ENCODE results near the gene RTN1.
A peak's percentile ranks its signal among the peaks of the same experiment; 100 is the strongest.

RTN1 gene

GRCh38 chr14:59600211-59600945 is 270.2 kb downstream of the RTN1 start:
- Histone ChIP-seq H3K36me3 (ENCODE audit: control insufficient read depth, low read depth, low read length) (no peaks in the 10 kb centered on the region), H3K4me1 (ENCODE audit: control insufficient read depth, low read depth, low read length) (no peaks in the 10 kb centered on the region), H3K4me3 (ENCODE audit: low read length) (no peak overlapping the region), H3K9ac (ENCODE audit: low read length) (no peak overlapping the region), H3K27ac (ENCODE audit: low read length) (no peak overlapping the region), H3K9me3 (ENCODE audit: control insufficient read depth, low read depth, low read length) (no peaks in the 10 kb centered on the region), H3K27me3 (ENCODE audit: control insufficient read depth, insufficient read depth, low read length) (no peaks in the 10 kb centered on the region)

- H3K27ac ChIP-seq (ENCODE audit: low read length): no peak overlapping the region
- H3K9ac ChIP-seq (ENCODE audit: low read length): no peak overlapping the region
- H3K9me3 ChIP-seq (ENCODE audit: control insufficient read depth, low read depth, low read length): no peaks in the 10 kb centered on the region
- no peaks in the 10 kb centered on the region for H3K27me3 ChIP-seq (ENCODE audit: control insufficient read depth, insufficient read depth, low read length)
- no peak overlapping the region for H3K4me3 ChIP-seq (ENCODE audit: low read length)
- no peaks in the 10 kb centered on the region for H3K36me3 ChIP-seq (ENCODE audit: control insufficient read depth, low read depth, low read length)
- no peaks in the 10 kb centered on the region for H3K4me1 ChIP-seq (ENCODE audit: control insufficient read depth, low read depth, low read length)
These were observed 275.5 kb downstream of the RTN1 start for GRCh38 chr14:59595071-59595470.

GRCh38 chr14:59591641-59592370 is 278.8 kb downstream of the RTN1 start:
- Histone ChIP-seq H3K27ac (ENCODE audit: low read length) (no peak overlapping the region), H3K27me3 (ENCODE audit: control insufficient read depth, insufficient read depth, low read length) (no peaks in the 10 kb centered on the region), H3K36me3 (ENCODE audit: control insufficient read depth, low read depth, low read length) (no peaks in the 10 kb centered on the region), H3K4me1 (ENCODE audit: control insufficient read depth, low read depth, low read length) (no peaks in the 10 kb centered on the region), H3K4me3 (ENCODE audit: low read length) (no peak overlapping the region), H3K9ac (ENCODE audit: low read length) (no peak overlapping the region), H3K9me3 (ENCODE audit: control insufficient read depth, low read depth, low read length) (no peaks in the 10 kb centered on the region)

- H3K4me3 ChIP-seq (ENCODE audit: low read length): no peak overlapping the region
- no peaks in the 10 kb centered on the region for H3K4me1 ChIP-seq (ENCODE audit: control insufficient read depth, low read depth, low read length)
- H3K9ac ChIP-seq (ENCODE audit: low read length): no peak overlapping the region
- H3K9me3 ChIP-seq (ENCODE audit: control insufficient read depth, low read depth, low read length): no peaks in the 10 kb centered on the region
- H3K27me3 ChIP-seq (ENCODE audit: control insufficient read depth, insufficient read depth, low read length): no peaks in the 10 kb centered on the region
- H3K27ac ChIP-seq (ENCODE audit: low read length): no peak overlapping the region
- no peaks in the 10 kb centered on the region for H3K36me3 ChIP-seq (ENCODE audit: control insufficient read depth, low read depth, low read length)
These were observed 282.5 kb downstream of the RTN1 start for GRCh38 chr14:59588101-59588500.

GRCh38 chr14:59585891-59586554 is 284.6 kb downstream of the RTN1 start:
- H3K27me3 ChIP-seq (ENCODE audit: control insufficient read depth, insufficient read depth, low read length): no peaks in the 10 kb centered on the region
- no peaks in the 10 kb centered on the region for H3K9me3 ChIP-seq (ENCODE audit: control insufficient read depth, low read depth, low read length)
- H3K9ac ChIP-seq (ENCODE audit: low read length): no peak overlapping the region
- no peak overlapping the region for H3K4me3 ChIP-seq (ENCODE audit: low read length)
- no peak overlapping the region for H3K27ac ChIP-seq (ENCODE audit: low read length)
- H3K36me3 ChIP-seq (ENCODE audit: control insufficient read depth, low read depth, low read length): no peaks in the 10 kb centered on the region
- H3K4me1 ChIP-seq (ENCODE audit: control insufficient read depth, low read depth, low read length): no peaks in the 10 kb centered on the region

GRCh38 chr14:59583755-59584154 is 286.8 kb downstream of the RTN1 start:
- Histone ChIP-seq H3K4me3 (ENCODE audit: low read length) (no peak overlapping the region), H3K27me3 (ENCODE audit: control insufficient read depth, insufficient read depth, low read length) (no peaks in the 10 kb centered on the region), H3K36me3 (ENCODE audit: control insufficient read depth, low read depth, low read length) (no peaks in the 10 kb centered on the region), H3K27ac (ENCODE audit: low read length) (no peak overlapping the region), H3K9ac (ENCODE audit: low read length) (no peak overlapping the region), H3K4me1 (ENCODE audit: control insufficient read depth, low read depth, low read length) (no peaks in the 10 kb centered on the region), H3K9me3 (ENCODE audit: control insufficient read depth, low read depth, low read length) (no peaks in the 10 kb centered on the region)

GRCh38 chr14:59582845-59583509 is 287.6 kb downstream of the RTN1 start:
- H3K36me3 ChIP-seq (ENCODE audit: control insufficient read depth, low read depth, low read length): no peaks in the 10 kb centered on the region
- no peaks in the 10 kb centered on the region for H3K4me1 ChIP-seq (ENCODE audit: control insufficient read depth, low read depth, low read length)
- no peak overlapping the region for H3K4me3 ChIP-seq (ENCODE audit: low read length)
- no peak overlapping the region for H3K9ac ChIP-seq (ENCODE audit: low read length)
- no peaks in the 10 kb centered on the region for H3K9me3 ChIP-seq (ENCODE audit: control insufficient read depth, low read depth, low read length)
- no peak overlapping the region for H3K27ac ChIP-seq (ENCODE audit: low read length)
- no peaks in the 10 kb centered on the region for H3K27me3 ChIP-seq (ENCODE audit: control insufficient read depth, insufficient read depth, low read length)

- no peak overlapping the region for H3K27ac ChIP-seq (ENCODE audit: low read length)
- no peaks in the 10 kb centered on the region for H3K27me3 ChIP-seq (ENCODE audit: control insufficient read depth, insufficient read depth, low read length)
- H3K9ac ChIP-seq (ENCODE audit: low read length): no peak overlapping the region
- H3K9me3 ChIP-seq (ENCODE audit: control insufficient read depth, low read depth, low read length): no peaks in the 10 kb centered on the region
- H3K4me1 ChIP-seq (ENCODE audit: control insufficient read depth, low read depth, low read length): no peaks in the 10 kb centered on the region
- no peaks in the 10 kb centered on the region for H3K36me3 ChIP-seq (ENCODE audit: control insufficient read depth, low read depth, low read length)
- H3K4me3 ChIP-seq (ENCODE audit: low read length): no peak overlapping the region
These were observed 288.4 kb downstream of the RTN1 start for GRCh38 chr14:59582161-59582560.

- no peak overlapping the region for H3K27ac ChIP-seq (ENCODE audit: low read length)
- no peak overlapping the region for H3K4me3 ChIP-seq (ENCODE audit: low read length)
- H3K9me3 ChIP-seq (ENCODE audit: control insufficient read depth, low read depth, low read length): no peaks in the 10 kb centered on the region
- no peak overlapping the region for H3K9ac ChIP-seq (ENCODE audit: low read length)
- H3K4me1 ChIP-seq (ENCODE audit: control insufficient read depth, low read depth, low read length): no peaks in the 10 kb centered on the region
- peaks cover 4% of the 10 kb centered on the region for H3K27me3 ChIP-seq (ENCODE audit: control insufficient read depth, insufficient read depth, low read length)
- no peaks in the 10 kb centered on the region for H3K36me3 ChIP-seq (ENCODE audit: control insufficient read depth, low read depth, low read length)
These were observed 289.7 kb downstream of the RTN1 start for GRCh38 chr14:59580911-59581310.

GRCh38 chr14:59576332-59577294 is 294.0 kb downstream of the RTN1 start, which contains the start of gene CCDC175:
Gene CCDC175 (minus strand): TSS chr14:59576812. CDS start chr14:59576775, 37 bp downstream.
- Histone ChIP-seq H3K27me3 (ENCODE audit: control insufficient read depth, insufficient read depth, low read length) (peaks cover 6% of the 10 kb centered on the region), H3K9me3 (ENCODE audit: control insufficient read depth, low read depth, low read length) (no peaks in the 10 kb centered on the region), H3K4me3 (ENCODE audit: low read length) (peak within 1 kb of the TSS; percentile 80), H3K27ac (ENCODE audit: low read length) (no peak within 1 kb of the TSS), H3K9ac (ENCODE audit: low read length) (peak within 1 kb of the TSS; percentile 57), H3K4me1 (ENCODE audit: control insufficient read depth, low read depth, low read length) (no peaks in the 10 kb centered on the region), H3K36me3 (ENCODE audit: control insufficient read depth, low read depth, low read length) (no peaks in the 10 kb centered on the region)
